ENCODE data around the gene TOR4A. TPM values are rescaled to one million over a fixed set of nuclear protein-coding genes. Genes with fewer than 3 reads are reported as not detected.

TOR4A gene
- total and polyA plus RNA-seq, 9 of the 15 experiments (the other 6 are each of a cell fraction or from before 2014, with no cell fraction given): 3.9 to 49.2 (median 8.8) TPM

DNA sequence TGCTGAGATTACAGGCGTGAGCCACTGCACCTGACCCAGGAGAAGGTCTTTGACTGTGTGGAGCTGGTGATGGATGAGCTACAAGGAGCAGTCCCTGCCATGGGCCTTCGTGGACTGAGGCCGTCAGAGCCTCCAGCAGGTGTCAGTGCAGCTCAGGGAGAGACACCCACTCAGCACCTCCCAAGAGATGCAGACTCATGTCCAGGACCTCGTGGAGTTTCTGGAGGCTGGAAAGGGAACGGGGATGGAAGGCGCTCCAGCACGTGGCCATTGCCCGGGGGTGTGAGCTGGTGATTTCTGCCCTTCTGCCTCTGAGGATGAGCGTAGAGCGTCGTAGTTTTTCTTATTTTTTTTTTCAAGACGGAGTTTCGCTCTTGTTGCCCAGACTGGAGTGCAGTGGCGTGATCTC, 9.5 kb downstream of the TOR4A start (continued):
- TF ChIP-seq, protein P1, sequence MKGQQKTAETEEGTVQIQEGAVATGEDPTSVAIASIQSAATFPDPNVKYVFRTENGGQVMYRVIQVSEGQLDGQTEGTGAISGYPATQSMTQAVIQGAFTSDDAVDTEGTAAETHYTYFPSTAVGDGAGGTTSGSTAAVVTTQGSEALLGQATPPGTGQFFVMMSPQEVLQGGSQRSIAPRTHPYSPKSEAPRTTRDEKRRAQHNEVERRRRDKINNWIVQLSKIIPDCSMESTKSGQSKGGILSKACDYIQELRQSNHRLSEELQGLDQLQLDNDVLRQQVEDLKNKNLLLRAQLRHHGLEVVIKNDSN (CRISPR knock-in tag; IDR thresholded peaks at IDR 0.05): peak; percentile 76
- TF ChIP-seq HDGF (IDR thresholded peaks at IDR 0.05): no peak
- TF ChIP-seq, protein P2, sequence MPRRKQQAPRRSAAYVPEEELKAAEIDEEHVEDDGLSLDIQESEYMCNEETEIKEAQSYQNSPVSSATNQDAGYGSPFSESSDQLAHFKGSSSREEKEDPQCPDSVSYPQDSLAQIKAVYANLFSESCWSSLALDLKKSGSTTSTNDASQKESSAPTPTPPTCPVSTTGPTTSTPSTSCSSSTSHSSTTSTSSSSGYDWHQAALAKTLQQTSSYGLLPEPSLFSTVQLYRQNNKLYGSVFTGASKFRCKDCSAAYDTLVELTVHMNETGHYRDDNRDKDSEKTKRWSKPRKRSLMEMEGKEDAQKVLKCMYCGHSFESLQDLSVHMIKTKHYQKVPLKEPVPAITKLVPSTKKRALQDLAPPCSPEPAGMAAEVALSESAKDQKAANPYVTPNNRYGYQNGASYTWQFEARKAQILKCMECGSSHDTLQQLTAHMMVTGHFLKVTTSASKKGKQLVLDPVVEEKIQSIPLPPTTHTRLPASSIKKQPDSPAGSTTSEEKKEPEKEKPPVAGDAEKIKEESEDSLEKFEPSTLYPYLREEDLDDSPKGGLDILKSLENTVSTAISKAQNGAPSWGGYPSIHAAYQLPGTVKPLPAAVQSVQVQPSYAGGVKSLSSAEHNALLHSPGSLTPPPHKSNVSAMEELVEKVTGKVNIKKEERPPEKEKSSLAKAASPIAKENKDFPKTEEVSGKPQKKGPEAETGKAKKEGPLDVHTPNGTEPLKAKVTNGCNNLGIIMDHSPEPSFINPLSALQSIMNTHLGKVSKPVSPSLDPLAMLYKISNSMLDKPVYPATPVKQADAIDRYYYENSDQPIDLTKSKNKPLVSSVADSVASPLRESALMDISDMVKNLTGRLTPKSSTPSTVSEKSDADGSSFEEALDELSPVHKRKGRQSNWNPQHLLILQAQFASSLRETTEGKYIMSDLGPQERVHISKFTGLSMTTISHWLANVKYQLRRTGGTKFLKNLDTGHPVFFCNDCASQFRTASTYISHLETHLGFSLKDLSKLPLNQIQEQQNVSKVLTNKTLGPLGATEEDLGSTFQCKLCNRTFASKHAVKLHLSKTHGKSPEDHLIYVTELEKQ (CRISPR knock-in tag; IDR thresholded peaks at IDR 0.05): no peak
- no peak for TF ChIP-seq DDX20 (tag; IDR thresholded peaks at IDR 0.05; ENCODE audit: low read depth)
- TF ChIP-seq, protein P3, sequence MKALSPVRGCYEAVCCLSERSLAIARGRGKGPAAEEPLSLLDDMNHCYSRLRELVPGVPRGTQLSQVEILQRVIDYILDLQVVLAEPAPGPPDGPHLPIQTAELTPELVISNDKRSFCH (CRISPR knock-in tag; IDR thresholded peaks at IDR 0.05): no peak
- TF ChIP-seq, protein P3 (tag; IDR thresholded peaks at IDR 0.05): no peak
- TF ChIP-seq ZNF707 (CRISPR knock-in tag; conservative IDR thresholded peaks at IDR 0.05): no peak
- TF ChIP-seq CREM (IDR thresholded peaks at IDR 0.05; ENCODE audit: low read depth): peak; percentile 68
- TF ChIP-seq GATA2 (CRISPR knock-in tag; IDR thresholded peaks at IDR 0.05): no peak
- TF ChIP-seq BHLHE40 (IDR thresholded peaks at IDR 0.05; ENCODE audit: low read length): peak; percentile 30; the same call in 1 of the 2 replicates
- peak; percentile 43; the same call in 1 of the 2 replicates for TF ChIP-seq CC2D1A (IDR thresholded peaks at IDR 0.05)
- peak; percentile 97 for TF ChIP-seq MAX (CRISPR knock-in tag; IDR thresholded peaks at IDR 0.05)
- TF ChIP-seq HCFC1 (IDR thresholded peaks at IDR 0.05; ENCODE audit: low read depth, low read length): 0 out of 2 replicates have a peak, but pooled peaks have one; percentile 6
- TF ChIP-seq CTCF (IDR thresholded peaks at IDR 0.05 in 2 of 3, conservative IDR thresholded peaks at IDR 0.05 in 1 of 3; ENCODE audit: insufficient read depth in 2 of 3, low read depth in 1 of 3, low read length in 3 of 3): peak; percentile 82 to 86 (median 82)
- TF ChIP-seq, protein P4, sequence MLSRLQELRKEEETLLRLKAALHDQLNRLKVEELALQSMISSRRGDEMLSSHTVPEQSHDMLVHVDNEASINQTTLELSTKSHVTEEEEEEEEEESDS (CRISPR knock-in tag; IDR thresholded peaks at IDR 0.05): no peak
- TF ChIP-seq XRCC5 (IDR thresholded peaks at IDR 0.05; ENCODE audit: low read depth, low read length): no peak
- TF ChIP-seq, protein P5, sequence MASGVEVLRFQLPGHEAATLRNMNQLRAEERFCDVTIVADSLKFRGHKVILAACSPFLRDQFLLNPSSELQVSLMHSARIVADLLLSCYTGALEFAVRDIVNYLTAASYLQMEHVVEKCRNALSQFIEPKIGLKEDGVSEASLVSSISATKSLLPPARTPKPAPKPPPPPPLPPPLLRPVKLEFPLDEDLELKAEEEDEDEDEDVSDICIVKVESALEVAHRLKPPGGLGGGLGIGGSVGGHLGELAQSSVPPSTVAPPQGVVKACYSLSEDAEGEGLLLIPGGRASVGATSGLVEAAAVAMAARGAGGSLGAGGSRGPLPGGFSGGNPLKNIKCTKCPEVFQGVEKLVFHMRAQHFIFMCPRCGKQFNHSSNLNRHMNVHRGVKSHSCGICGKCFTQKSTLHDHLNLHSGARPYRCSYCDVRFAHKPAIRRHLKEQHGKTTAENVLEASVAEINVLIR (CRISPR knock-in tag; IDR thresholded peaks at IDR 0.05): no peak
- TF ChIP-seq EP400 (IDR thresholded peaks at IDR 0.05): peak; percentile 68; the same call in 1 of the 2 replicates
- 0 out of 2 replicates have a peak, but pooled peaks have one; percentile 26 for TF ChIP-seq ETV5 (CRISPR knock-in tag; IDR thresholded peaks at IDR 0.05; ENCODE audit: low read depth)
- TF ChIP-seq HNRNPH1 (optimal IDR thresholded peaks at IDR 0.05; ENCODE audit: low read depth, low read length): no peak
- no peak for TF ChIP-seq TAF15 (IDR thresholded peaks at IDR 0.05; ENCODE audit: low read depth, low read length)
- TF ChIP-seq ZNF644 (tag; IDR thresholded peaks at IDR 0.05; ENCODE audit: low read depth): no peak
